HL-60 (cell line): Measurements from ENCODE around the gene ARRB1.

Experiments used
- DNase-seq, 2 experiments: peaks; one replicate each; pipeline ENCODE4 v3.0.0-alpha.2; 2010 to 2020; ENCODE audit warnings: low read depth in 1 of 2, low spot score in 1 of 2
- H3K27ac ChIP-seq: fragments of 250-450 bp; sonication (Bioruptor Pico); replicated peaks from 2 replicates; pipeline ENCODE4 v1.5.1; 2020; ENCODE audit warnings: mild to moderate bottlenecking, moderate library complexity
- H3K27me3 ChIP-seq: fragments of 250-450 bp; sonication (Bioruptor Pico); 2 replicates; pipeline ENCODE4 v1.5.1; 2021; ENCODE audit warnings: mild to moderate bottlenecking, moderate library complexity; ENCODE audit not compliant: insufficient read depth, poor library complexity, severe bottlenecking
- H3K4me3 ChIP-seq: replicated peaks from 2 replicates; pipeline ENCODE4 v1.5.1; 2011; ENCODE audit warnings: mild to moderate bottlenecking, control low read depth, low read length; ENCODE audit not compliant: insufficient read depth
- CTCF ChIP-seq: IDR thresholded peaks from one replicate; pipeline ENCODE4 v1.5.1; 2011; ENCODE audit warnings: low read length, control low read depth, inconsistent platforms; ENCODE audit not compliant: insufficient read depth
- GABPA ChIP-seq: IDR thresholded peaks from 2 replicates; pipeline ENCODE4 v1.6.1; 2012; ENCODE audit warnings: low read depth
- POLR2AphosphoS5 ChIP-seq: IDR thresholded peaks from 2 replicates; pipeline ENCODE4 v1.6.1; 2012; ENCODE audit warnings: low read depth
- REST ChIP-seq: IDR thresholded peaks from 2 replicates; pipeline ENCODE4 v1.6.1; 2012; ENCODE audit warnings: low read depth; ENCODE audit not compliant: insufficient replicate concordance
- SPI1 ChIP-seq: IDR thresholded peaks from 2 replicates; pipeline ENCODE4 v1.6.1; 2012; ENCODE audit warnings: low read depth, mild to moderate bottlenecking, borderline replicate concordance

The ARRB1 gene

GRCh38 chr11:75356613-75357012 lies 5.2 kb upstream of the ARRB1 start:
- no peak overlapping the region for H3K27ac ChIP-seq
- H3K4me3 ChIP-seq = no peak overlapping the region
- no peaks in the 10 kb centered on the region for H3K27me3 ChIP-seq
- no peak for TF ChIP-seq REST
- no peak for TF ChIP-seq SPI1
- no peak for TF ChIP-seq GABPA
- no peak for TF ChIP-seq POLR2AphosphoS5
- no peak for DNase-seq

GRCh38 chr11:75355051-75355450 lies 3.6 kb upstream of the ARRB1 start:
- no peak for DNase-seq
- TF ChIP-seq GABPA = no peak
- TF ChIP-seq REST = no peak
- no peak for TF ChIP-seq POLR2AphosphoS5
- TF ChIP-seq CTCF = no peak
- TF ChIP-seq SPI1 = no peak
- Histone ChIP-seq H3K27me3 (no peaks in the 10 kb centered on the region), H3K4me3 (no peak overlapping the region), H3K27ac (no peak overlapping the region)

- TF ChIP-seq SPI1 (0 out of 2 replicates have a peak, but pooled peaks have one; percentile 20), REST (no peak), CTCF (no peak)
- Histone ChIP-seq H3K27me3 (no peaks in the 10 kb centered on the region), H3K27ac (peak overlapping the region; percentile 83), H3K4me3 (peak overlapping the region; percentile 63)
- no peak for DNase-seq
These were observed 1.2 kb upstream of the ARRB1 start for GRCh38 chr11:75352588-75353206.
